GM23338 (cell line): Measurements from ENCODE around the gene RPS15. TPM values are rescaled to one million over a fixed set of nuclear protein-coding genes. Genes with fewer than 3 reads are reported as not detected.

Experiments
- ATAC-seq: fragments of 200-7000 bp; cut with Tn5 transposase; 3 replicates; pipeline ENCODE4 v1.9.1; 2020
- DNase-seq: peaks from one replicate; pipeline ENCODE4 v3.0.0-alpha.2; 2015; ENCODE audit warnings: low spot score
- H2AFZ ChIP-seq: fragments of 200-600 bp; sonication (generic); 2 replicates; pipeline ENCODE4 v1.8.0; 2016; ENCODE audit warnings: antibody characterized with exemption, mild to moderate bottlenecking, moderate library complexity
- H3F3A ChIP-seq: fragments of 200-600 bp; sonication (generic); replicated peaks from 2 replicates; pipeline ENCODE4 v1.8.0; 2017; ENCODE audit warnings: antibody characterized with exemption, mixed run types, low read depth
- H3K27ac ChIP-seq: fragments of 200-600 bp; sonication (generic); 2 replicates; pipeline ENCODE4 v1.6.1; 2016; ENCODE audit warnings: low read depth
- H3K27me3 ChIP-seq: fragments of 200-600 bp; sonication (generic); 2 replicates; pipeline ENCODE4 v1.8.0; 2016; ENCODE audit warnings: mild to moderate bottlenecking, mixed run types, moderate library complexity; ENCODE audit not compliant: insufficient read depth
- H3K36me3 ChIP-seq: fragments of 200-600 bp; sonication (generic); 2 replicates; pipeline ENCODE4 v1.8.0; 2016; ENCODE audit warnings: mild to moderate bottlenecking; ENCODE audit not compliant: insufficient read depth
- H3K4me1 ChIP-seq: fragments of 200-600 bp; sonication (generic); 2 replicates; pipeline ENCODE4 v1.8.0; 2016; ENCODE audit warnings: mild to moderate bottlenecking, moderate library complexity; ENCODE audit not compliant: insufficient read depth
- H3K4me2 ChIP-seq: fragments of 200-600 bp; sonication (generic); 2 replicates; pipeline ENCODE4 v1.7.1; 2017; ENCODE audit warnings: mixed run types
- H3K4me3 ChIP-seq: fragments of 200-600 bp; sonication (generic); 2 replicates; pipeline ENCODE4 v1.6.1; 2016; ENCODE audit warnings: mixed run types
- H3K79me2 ChIP-seq: fragments of 200-600 bp; sonication (generic); replicated peaks from 2 replicates; pipeline ENCODE4 v1.8.0; 2017; ENCODE audit warnings: mild to moderate bottlenecking; ENCODE audit not compliant: insufficient read depth
- H3K9me2 ChIP-seq: fragments of 200-600 bp; sonication (generic); 2 replicates; pipeline ENCODE4 v1.8.0; 2017; ENCODE audit not compliant: insufficient read depth
- H4K20me1 ChIP-seq: fragments of 200-600 bp; sonication (generic); replicated peaks from 2 replicates; pipeline ENCODE4 v1.8.0; 2017; ENCODE audit warnings: mild to moderate bottlenecking; ENCODE audit not compliant: insufficient read depth
- H3K27ac Mint-ChIP-seq: 2 replicates; pipeline ENCODE4 v1.8.0; 2020; ENCODE audit warnings: inconsistent platforms, mild to moderate bottlenecking, moderate library complexity, mixed read lengths
- H3K27me3 Mint-ChIP-seq: 3 replicates; pipeline ENCODE4 v1.8.0; 2022; ENCODE audit warnings: low read depth, mild to moderate bottlenecking, moderate library complexity, mixed read lengths, inconsistent platforms; ENCODE audit not compliant: insufficient read depth, poor library complexity
- H3K36me3 Mint-ChIP-seq: 3 replicates; pipeline ENCODE4 v1.8.0; 2021; ENCODE audit warnings: low read depth, mild to moderate bottlenecking, inconsistent platforms, moderate library complexity, mixed read lengths
- H3K4me1 Mint-ChIP-seq: 3 replicates; pipeline ENCODE4 v1.8.0; 2020; ENCODE audit warnings: mild to moderate bottlenecking, inconsistent platforms, mixed read lengths
- H3K4me3 Mint-ChIP-seq: 3 replicates; pipeline ENCODE4 v1.8.0; 2021; ENCODE audit warnings: moderate library complexity, mild to moderate bottlenecking, inconsistent platforms, mixed read lengths
- H3K9me3 Mint-ChIP-seq: 3 replicates; pipeline ENCODE4 v1.8.0; 2020; ENCODE audit warnings: moderate library complexity, mild to moderate bottlenecking, inconsistent platforms, mixed read lengths
- CREB1 ChIP-seq: fragments of 250-450 bp; sonication (Bioruptor Pico); IDR thresholded peaks from 2 replicates; pipeline ENCODE4 v1.5.0; 2020; ENCODE audit warnings: low read depth, mild to moderate bottlenecking, moderate library complexity
- EZH2 ChIP-seq: fragments of 200-600 bp; sonication (generic); IDR thresholded peaks from one replicate; pipeline ENCODE4 v1.8.0; 2017; ENCODE audit warnings: antibody characterized with exemption, mild to moderate bottlenecking, low read depth; ENCODE audit not compliant: unreplicated experiment
- EZH2phosphoT487 ChIP-seq: fragments of 200-600 bp; sonication (generic); IDR thresholded peaks from one replicate; pipeline ENCODE4 v1.8.1; 2018; ENCODE audit warnings: antibody characterized with exemption; ENCODE audit not compliant: unreplicated experiment
- JUNB ChIP-seq: IDR thresholded peaks from one replicate; pipeline ENCODE4 v1.6.1; 2016; ENCODE audit warnings: antibody characterized with exemption; ENCODE audit not compliant: unreplicated experiment
- POLR2AphosphoS5 ChIP-seq: IDR thresholded peaks from 2 replicates; pipeline ENCODE4 v1.6.1; 2016; ENCODE audit warnings: antibody characterized with exemption, low read depth
- STAT1 ChIP-seq: IDR thresholded peaks from one replicate; pipeline ENCODE4 v1.6.1; 2016; ENCODE audit warnings: antibody characterized with exemption; ENCODE audit not compliant: unreplicated experiment
- ZNF114 ChIP-seq: fragments of 250-450 bp; sonication (Bioruptor Pico); IDR thresholded peaks from 2 replicates; pipeline ENCODE4 v1.5.0; 2020; ENCODE audit warnings: mild to moderate bottlenecking, moderate library complexity
- ZNF331 ChIP-seq: fragments of 250-450 bp; sonication (Bioruptor Pico); IDR thresholded peaks from 2 replicates; pipeline ENCODE4 v1.5.0; 2020; ENCODE audit warnings: low read depth, mild to moderate bottlenecking, moderate library complexity
- polyA plus RNA-seq: library from polyadenylated mRNA; unstranded; fragments of >200 nt; fragmentation: Nextera tagmentation; extraction: Ambion mirVana; gene quantifications from 2 replicates; pipeline ENCODE4 v1.2.1, GENCODE V29; 2016
- total RNA-seq: library from RNA; depleted of rRNA; stranded (reverse); fragments of >200 nt; shearing (Covaris generic); gene quantifications from 2 replicates; pipeline ENCODE4 v1.2.3, GENCODE V29; 2014
- TF ChIP-seq, protein P1 (sequence below): fragments of 250-450 bp; sonication (Bioruptor Pico); IDR thresholded peaks from 2 replicates; pipeline ENCODE4 v1.5.0; 2020; ENCODE audit warnings: mild to moderate bottlenecking, moderate library complexity
- TF ChIP-seq, protein P2 (sequence below): IDR thresholded peaks from 2 replicates; pipeline ENCODE4 v1.6.1; 2016; ENCODE audit warnings: antibody characterized with exemption
- TF ChIP-seq, protein P3 (sequence below): IDR thresholded peaks from one replicate; pipeline ENCODE4 v1.6.1; 2018; ENCODE audit warnings: antibody characterized with exemption; ENCODE audit not compliant: unreplicated experiment

The RPS15 gene
- total and polyA plus RNA-seq, 2 experiments from 2014 or later: 2,953 to 3,861 TPM

DNA sequence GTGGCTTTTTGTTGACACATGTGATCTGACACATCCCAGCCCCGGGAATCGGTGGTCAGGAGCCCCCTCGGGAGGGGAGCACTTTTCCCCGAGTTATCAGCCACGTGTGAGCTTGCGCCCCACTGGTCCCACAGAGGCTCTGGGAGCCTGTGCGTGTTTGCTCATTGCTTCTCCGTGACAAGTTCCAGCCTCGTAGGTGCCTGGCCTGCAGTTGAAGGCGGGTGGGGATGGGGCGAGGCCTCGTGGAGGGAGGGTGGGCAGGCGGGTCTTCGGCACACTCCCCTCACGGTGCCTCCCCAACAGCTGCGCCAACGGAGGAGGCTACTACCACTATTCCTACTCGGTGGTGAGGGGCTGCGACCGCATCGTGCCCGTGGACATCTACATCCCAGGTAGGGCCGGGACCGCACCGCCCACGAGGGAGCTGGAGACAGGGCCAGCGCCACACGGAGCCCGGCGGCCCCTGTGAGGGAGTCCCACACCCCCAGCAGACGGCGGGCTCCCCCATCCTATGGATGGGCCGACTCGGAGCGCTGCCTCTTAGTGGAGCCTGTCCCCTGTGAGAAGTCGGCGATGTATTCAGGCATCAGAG, 45.2 kb upstream of the RPS15 start:
- peaks cover 4% of the 10 kb centered on the region for H3K27me3 Mint-ChIP-seq
- H3K9me2 ChIP-seq: no peaks in the 10 kb centered on the region
- no peak overlapping the region for H3K4me3 Mint-ChIP-seq
- no peaks in the 10 kb centered on the region for H3K4me1 Mint-ChIP-seq
- no peaks in the 10 kb centered on the region for H3K36me3 ChIP-seq
- 0 out of 2 replicates have a peak, but pooled peaks cover 5% of the 10 kb centered on the region for H3K4me1 ChIP-seq
- peaks cover 31% of the 10 kb centered on the region for H3K36me3 Mint-ChIP-seq
- DNase-seq (no peak), ATAC-seq (no peak)
- peaks cover 5% of the 10 kb centered on the region; the same call in 1 of the 2 replicates for H4K20me1 ChIP-seq
- H2AFZ ChIP-seq: no peak overlapping the region
- TF ChIP-seq CREB1 (CRISPR knock-in tag) (no peak), ZNF331 (CRISPR knock-in tag) (no peak), POLR2AphosphoS5 (no peak), ZNF114 (CRISPR knock-in tag) (no peak)
- no peak overlapping the region for H3K27ac ChIP-seq
- no peak overlapping the region for H3K27ac Mint-ChIP-seq
- no peaks in the 10 kb centered on the region for H3K9me3 Mint-ChIP-seq
- H3K79me2 ChIP-seq: no peaks in the 10 kb centered on the region
- no peaks in the 10 kb centered on the region for H3K27me3 ChIP-seq
- no peak overlapping the region for H3K4me2 ChIP-seq
- peaks cover 18% of the 10 kb centered on the region for H3F3A ChIP-seq
- no peak overlapping the region for H3K4me3 ChIP-seq

DNA sequence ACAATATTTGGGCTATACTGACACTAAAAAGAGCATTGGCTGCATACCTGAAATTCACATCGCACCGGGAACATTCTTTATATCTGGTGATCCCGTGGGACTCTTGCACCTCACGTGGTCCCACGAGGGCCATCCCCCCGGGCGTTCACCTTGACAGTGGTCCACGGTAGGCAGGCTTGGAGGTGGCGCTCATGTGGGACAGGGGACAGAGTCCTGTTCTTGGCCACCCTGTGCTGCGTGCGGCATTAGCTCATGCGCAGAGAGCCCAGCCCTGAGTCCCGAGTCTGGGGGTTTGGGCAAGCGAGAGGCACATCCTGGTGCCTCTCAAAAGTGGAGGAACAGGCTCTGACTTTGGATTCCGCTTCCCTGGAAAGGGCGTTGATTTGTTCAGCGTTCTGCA, 44.4 kb upstream of the RPS15 start:
- Mint-ChIP-seq H3K9me3 (no peaks in the 10 kb centered on the region), H3K4me1 (no peaks in the 10 kb centered on the region), H3K27me3 (peaks cover 4% of the 10 kb centered on the region), H3K36me3 (peaks cover 25% of the 10 kb centered on the region), H3K27ac (no peak overlapping the region), H3K4me3 (no peak overlapping the region)
- no peak overlapping the region for H2AFZ ChIP-seq
- H3K79me2 ChIP-seq: no peaks in the 10 kb centered on the region
- H3K36me3 ChIP-seq: no peaks in the 10 kb centered on the region
- H3K4me1 ChIP-seq: 0 out of 2 replicates have a peak, but pooled peaks cover 5% of the 10 kb centered on the region
- no peak overlapping the region for H3K27ac ChIP-seq
- H3F3A ChIP-seq: peaks cover 16% of the 10 kb centered on the region
- no peaks in the 10 kb centered on the region for H3K9me2 ChIP-seq
- H3K4me2 ChIP-seq: no peak overlapping the region
- ATAC-seq (no peak), DNase-seq (no peak)
- H3K4me3 ChIP-seq: no peak overlapping the region
- H3K27me3 ChIP-seq: no peaks in the 10 kb centered on the region
- H4K20me1 ChIP-seq: peaks cover 5% of the 10 kb centered on the region; the same call in 1 of the 2 replicates
- TF ChIP-seq, protein P1, sequence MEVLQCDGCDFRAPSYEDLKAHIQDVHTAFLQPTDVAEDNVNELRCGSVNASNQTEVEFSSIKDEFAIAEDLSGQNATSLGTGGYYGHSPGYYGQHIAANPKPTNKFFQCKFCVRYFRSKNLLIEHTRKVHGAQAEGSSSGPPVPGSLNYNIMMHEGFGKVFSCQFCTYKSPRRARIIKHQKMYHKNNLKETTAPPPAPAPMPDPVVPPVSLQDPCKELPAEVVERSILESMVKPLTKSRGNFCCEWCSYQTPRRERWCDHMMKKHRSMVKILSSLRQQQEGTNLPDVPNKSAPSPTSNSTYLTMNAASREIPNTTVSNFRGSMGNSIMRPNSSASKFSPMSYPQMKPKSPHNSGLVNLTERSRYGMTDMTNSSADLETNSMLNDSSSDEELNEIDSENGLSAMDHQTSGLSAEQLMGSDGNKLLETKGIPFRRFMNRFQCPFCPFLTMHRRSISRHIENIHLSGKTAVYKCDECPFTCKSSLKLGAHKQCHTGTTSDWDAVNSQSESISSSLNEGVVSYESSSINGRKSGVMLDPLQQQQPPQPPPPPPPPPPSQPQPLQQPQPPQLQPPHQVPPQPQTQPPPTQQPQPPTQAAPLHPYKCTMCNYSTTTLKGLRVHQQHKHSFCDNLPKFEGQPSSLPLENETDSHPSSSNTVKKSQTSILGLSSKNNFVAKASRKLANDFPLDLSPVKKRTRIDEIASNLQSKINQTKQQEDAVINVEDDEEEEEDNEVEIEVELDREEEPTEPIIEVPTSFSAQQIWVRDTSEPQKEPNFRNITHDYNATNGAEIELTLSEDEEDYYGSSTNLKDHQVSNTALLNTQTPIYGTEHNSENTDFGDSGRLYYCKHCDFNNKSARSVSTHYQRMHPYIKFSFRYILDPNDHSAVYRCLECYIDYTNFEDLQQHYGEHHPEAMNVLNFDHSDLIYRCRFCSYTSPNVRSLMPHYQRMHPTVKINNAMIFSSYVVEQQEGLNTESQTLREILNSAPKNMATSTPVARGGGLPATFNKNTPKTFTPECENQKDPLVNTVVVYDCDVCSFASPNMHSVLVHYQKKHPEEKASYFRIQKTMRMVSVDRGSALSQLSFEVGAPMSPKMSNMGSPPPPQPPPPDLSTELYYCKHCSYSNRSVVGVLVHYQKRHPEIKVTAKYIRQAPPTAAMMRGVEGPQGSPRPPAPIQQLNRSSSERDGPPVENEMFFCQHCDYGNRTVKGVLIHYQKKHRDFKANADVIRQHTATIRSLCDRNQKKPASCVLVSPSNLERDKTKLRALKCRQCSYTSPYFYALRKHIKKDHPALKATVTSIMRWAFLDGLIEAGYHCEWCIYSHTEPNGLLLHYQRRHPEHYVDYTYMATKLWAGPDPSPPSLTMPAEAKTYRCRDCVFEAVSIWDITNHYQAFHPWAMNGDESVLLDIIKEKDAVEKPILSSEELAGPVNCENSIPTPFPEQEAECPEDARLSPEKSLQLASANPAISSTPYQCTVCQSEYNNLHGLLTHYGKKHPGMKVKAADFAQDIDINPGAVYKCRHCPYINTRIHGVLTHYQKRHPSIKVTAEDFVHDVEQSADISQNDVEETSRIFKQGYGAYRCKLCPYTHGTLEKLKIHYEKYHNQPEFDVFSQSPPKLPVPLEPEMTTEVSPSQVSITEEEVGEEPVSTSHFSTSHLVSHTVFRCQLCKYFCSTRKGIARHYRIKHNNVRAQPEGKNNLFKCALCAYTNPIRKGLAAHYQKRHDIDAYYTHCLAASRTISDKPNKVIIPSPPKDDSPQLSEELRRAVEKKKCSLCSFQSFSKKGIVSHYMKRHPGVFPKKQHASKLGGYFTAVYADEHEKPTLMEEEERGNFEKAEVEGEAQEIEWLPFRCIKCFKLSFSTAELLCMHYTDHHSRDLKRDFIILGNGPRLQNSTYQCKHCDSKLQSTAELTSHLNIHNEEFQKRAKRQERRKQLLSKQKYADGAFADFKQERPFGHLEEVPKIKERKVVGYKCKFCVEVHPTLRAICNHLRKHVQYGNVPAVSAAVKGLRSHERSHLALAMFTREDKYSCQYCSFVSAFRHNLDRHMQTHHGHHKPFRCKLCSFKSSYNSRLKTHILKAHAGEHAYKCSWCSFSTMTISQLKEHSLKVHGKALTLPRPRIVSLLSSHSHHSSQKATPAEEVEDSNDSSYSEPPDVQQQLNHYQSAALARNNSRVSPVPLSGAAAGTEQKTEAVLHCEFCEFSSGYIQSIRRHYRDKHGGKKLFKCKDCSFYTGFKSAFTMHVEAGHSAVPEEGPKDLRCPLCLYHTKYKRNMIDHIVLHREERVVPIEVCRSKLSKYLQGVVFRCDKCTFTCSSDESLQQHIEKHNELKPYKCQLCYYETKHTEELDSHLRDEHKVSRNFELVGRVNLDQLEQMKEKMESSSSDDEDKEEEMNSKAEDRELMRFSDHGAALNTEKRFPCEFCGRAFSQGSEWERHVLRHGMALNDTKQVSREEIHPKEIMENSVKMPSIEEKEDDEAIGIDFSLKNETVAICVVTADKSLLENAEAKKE: no peak
- TF ChIP-seq STAT1 (no peak), POLR2AphosphoS5 (no peak), EZH2 (no peak), ZNF331 (CRISPR knock-in tag) (no peak), JUNB (no peak), EZH2phosphoT487 (no peak)
- TF ChIP-seq, protein P2, sequence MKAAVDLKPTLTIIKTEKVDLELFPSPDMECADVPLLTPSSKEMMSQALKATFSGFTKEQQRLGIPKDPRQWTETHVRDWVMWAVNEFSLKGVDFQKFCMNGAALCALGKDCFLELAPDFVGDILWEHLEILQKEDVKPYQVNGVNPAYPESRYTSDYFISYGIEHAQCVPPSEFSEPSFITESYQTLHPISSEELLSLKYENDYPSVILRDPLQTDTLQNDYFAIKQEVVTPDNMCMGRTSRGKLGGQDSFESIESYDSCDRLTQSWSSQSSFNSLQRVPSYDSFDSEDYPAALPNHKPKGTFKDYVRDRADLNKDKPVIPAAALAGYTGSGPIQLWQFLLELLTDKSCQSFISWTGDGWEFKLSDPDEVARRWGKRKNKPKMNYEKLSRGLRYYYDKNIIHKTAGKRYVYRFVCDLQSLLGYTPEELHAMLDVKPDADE: no peak
- TF ChIP-seq, protein P3, sequence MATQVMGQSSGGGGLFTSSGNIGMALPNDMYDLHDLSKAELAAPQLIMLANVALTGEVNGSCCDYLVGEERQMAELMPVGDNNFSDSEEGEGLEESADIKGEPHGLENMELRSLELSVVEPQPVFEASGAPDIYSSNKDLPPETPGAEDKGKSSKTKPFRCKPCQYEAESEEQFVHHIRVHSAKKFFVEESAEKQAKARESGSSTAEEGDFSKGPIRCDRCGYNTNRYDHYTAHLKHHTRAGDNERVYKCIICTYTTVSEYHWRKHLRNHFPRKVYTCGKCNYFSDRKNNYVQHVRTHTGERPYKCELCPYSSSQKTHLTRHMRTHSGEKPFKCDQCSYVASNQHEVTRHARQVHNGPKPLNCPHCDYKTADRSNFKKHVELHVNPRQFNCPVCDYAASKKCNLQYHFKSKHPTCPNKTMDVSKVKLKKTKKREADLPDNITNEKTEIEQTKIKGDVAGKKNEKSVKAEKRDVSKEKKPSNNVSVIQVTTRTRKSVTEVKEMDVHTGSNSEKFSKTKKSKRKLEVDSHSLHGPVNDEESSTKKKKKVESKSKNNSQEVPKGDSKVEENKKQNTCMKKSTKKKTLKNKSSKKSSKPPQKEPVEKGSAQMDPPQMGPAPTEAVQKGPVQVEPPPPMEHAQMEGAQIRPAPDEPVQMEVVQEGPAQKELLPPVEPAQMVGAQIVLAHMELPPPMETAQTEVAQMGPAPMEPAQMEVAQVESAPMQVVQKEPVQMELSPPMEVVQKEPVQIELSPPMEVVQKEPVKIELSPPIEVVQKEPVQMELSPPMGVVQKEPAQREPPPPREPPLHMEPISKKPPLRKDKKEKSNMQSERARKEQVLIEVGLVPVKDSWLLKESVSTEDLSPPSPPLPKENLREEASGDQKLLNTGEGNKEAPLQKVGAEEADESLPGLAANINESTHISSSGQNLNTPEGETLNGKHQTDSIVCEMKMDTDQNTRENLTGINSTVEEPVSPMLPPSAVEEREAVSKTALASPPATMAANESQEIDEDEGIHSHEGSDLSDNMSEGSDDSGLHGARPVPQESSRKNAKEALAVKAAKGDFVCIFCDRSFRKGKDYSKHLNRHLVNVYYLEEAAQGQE: no peak
